GM20000 (cell line): ENCODE measurements around the gene TXNDC5.

ENCODE experiments used
- DNase-seq: peaks from one replicate; pipeline ENCODE4 v3.0.0; 2012; ENCODE audit warnings: low spot score
- CTCF ChIP-seq: IDR thresholded peaks from 2 replicates; pipeline ENCODE4 v1.5.1; 2012; ENCODE audit warnings: mild to moderate bottlenecking, control low read depth; ENCODE audit errors: extremely low read depth, missing control alignments

TXNDC5 gene

GRCh38 chr6:7939864-7940228 is 29.3 kb upstream of the TXNDC5 start:
- no peak for TF ChIP-seq CTCF
- DNase-seq = no peak

GRCh38 chr6:7939184-7939863 is 28.7 kb upstream of the TXNDC5 start:
- no peak for DNase-seq
- no peak for TF ChIP-seq CTCF

GRCh38 chr6:7938562-7939183 is 28.1 kb upstream of the TXNDC5 start:
- TF ChIP-seq CTCF = no peak
- DNase-seq = no peak

- peak; percentile 54 for DNase-seq
- TF ChIP-seq CTCF = no peak
Observed at GRCh38 chr6:7933794-7934193, 23.2 kb upstream of the TXNDC5 start.

- no peak for TF ChIP-seq CTCF
- DNase-seq = no peak
Observed at GRCh38 chr6:7932625-7933024, 22.0 kb upstream of the TXNDC5 start.

GRCh38 chr6:7924867-7925266 is 14.3 kb upstream of the TXNDC5 start:
- TF ChIP-seq CTCF = no peak

GRCh38 chr6:7922596-7922995 is 12.0 kb upstream of the TXNDC5 start:
- no peak for DNase-seq
- no peak for TF ChIP-seq CTCF

More at GRCh38 chr6:7924867-7925266, 14.3 kb upstream of the TXNDC5 start:
- no peak for DNase-seq
